Left lobe of liver (tissue), 2 donors: ENCODE results near the gene LARGE1. TPM values are rescaled to one million over a fixed set of nuclear protein-coding genes. Genes with fewer than 3 reads are reported as not detected.

ENCODE experiments used
- ATAC-seq: fragments of 200-7000 bp; cut with Tn5 transposase; one replicate; pipeline ENCODE4 v1.9.1; 2020; ENCODE audit warnings: mild to moderate bottlenecking, moderate library complexity
- DNase-seq: peaks from one replicate; pipeline ENCODE4 v3.0.0-alpha.2; 2020; ENCODE audit warnings: low spot score
- total RNA-seq: library from RNA; stranded (reverse); gene quantifications from one replicate; pipeline ENCODE4 v1.2.1, GENCODE V29; 2021
- donor health status: DM: no; HTN: no; CAD: no; lungs with moderate emphysema.
- donor health status: DM: no; HTN: yes; CAD: no.

LARGE1 gene
- total RNA-seq, 1 donor from 2014 or later, result 27.2 TPM

GRCh38 chr22:33299245-33299956 lies 620.9 kb downstream of the LARGE1 start:
- DNase-seq (no peak), ATAC-seq (peak; percentile 9)

DNA sequence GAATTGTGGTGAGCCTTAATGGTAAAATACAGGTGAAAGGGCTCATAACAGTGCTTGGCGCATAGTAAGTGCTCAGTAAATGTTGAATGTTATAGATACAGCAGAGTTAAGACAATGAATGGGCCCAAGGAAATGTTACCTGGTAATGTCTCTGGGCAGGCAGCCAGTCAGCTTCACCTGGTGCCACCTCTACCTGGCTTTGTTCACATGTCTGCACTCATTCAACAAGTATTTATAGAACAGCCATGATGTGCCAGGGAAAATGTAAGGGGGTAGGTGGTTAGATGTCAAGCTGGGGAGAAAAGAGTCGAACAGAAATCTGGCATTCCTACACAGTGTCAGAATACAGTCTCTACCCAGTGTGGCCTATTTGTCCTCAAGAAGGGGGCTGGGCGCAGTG lies 623.3 kb downstream of the LARGE1 start:
- no peak for ATAC-seq

DNA sequence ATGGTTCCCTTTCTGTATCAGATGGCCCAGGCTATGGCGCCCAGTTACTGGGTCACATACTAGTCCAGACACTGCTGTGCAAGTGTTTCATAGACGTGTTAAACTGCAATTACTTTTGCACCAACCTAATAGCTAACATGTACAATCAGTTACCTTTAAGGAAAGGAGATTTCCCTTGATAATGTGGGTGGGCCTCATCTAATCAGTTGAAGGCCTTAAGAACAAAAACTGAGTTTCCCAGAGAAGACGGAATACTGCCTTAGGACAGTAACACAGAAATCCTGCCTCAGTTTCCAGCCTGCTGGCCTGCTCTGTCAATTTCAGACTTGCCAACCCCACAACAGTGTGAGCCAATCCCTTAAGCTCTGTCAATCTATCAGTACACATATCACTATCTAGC lies 632.2 kb downstream of the LARGE1 start:
- no peak for DNase-seq
- no peak for ATAC-seq

More for the DNA sequence above, 623.3 kb downstream of the LARGE1 start:
- DNase-seq, result no peak

DNA sequence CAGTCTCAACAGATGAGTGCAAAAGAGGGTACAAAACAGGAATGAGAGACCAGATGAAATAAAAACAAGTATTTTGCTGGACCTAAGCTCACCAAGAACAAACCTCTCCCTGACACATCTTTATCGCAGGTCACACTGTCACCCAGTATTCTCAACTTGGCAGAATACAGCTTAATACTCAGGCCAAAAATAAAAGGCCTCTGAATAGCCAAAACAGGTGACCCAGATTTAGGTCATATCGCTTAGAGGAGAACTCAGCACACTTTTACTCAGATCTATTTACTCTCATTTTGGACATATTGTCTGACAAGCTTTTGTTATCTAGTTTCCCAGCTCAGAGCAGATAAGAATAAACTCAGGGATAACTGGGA lies 645.2 kb downstream of the LARGE1 start:
- ATAC-seq, result peak; percentile 67
- no peak for DNase-seq

DNA sequence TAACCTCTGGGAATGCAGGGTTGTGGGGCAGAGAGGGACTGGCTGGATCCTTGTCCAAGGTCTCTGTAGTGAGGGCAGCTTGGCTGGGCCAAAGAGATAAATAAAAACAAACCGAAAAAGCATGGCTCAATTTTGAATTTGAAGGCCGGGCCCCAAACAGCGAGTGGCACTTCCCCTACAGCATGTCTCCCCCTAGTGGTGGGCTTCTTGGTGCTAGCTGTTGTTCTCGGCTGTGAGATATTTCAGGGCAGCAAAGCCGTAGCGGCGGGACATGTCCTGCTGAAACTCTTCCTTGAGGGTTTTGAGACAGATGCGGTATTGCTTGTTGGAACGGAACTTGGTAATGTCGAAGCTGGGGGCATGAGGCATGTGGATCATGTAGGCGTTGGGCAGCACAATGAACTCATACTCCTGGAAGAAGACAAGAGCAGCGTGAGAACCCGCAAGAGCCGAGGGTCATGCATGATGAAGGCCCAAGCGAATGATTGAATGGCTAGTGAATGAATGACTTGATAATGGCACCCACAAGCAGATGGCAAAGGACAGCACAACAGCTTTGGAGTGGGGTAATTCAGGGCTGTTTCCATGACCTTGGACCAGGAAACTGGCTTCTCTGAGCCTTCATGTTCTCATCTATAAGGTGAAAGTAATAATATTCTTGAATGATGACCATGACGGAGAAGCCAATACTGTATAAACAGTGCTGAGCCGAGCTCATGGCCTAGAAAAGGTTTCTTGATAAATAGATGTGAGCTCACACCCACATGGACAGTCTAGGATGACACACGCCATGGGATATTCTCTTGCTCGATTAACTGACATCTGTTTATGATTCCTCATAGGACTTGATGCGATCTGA lies 645.8 kb downstream of the LARGE1 start:
- DNase-seq, result no peak

DNA sequence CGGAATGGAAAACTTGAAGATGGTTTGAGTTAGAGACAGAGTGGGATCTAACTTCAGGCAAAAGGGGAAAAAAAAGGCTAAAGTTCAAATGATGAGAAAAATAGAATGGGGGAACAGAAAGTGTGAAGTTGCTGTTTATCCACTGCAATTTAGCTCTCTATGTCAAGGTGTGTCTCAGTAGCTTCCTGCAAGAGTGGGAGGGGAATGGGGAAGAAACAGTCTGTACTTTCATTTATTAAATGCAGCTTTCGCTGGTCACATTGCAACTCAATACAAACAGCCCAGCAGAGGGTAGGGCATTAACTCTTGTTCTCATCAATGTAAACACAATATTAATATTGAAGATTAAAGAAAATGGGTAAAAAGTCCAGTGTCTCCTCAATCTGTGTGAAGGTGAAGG lies 647.4 kb downstream of the LARGE1 start:
- ATAC-seq (no peak), DNase-seq (no peak)

More for the DNA sequence above, 645.8 kb downstream of the LARGE1 start:
- ATAC-seq, result no peak

DNA sequence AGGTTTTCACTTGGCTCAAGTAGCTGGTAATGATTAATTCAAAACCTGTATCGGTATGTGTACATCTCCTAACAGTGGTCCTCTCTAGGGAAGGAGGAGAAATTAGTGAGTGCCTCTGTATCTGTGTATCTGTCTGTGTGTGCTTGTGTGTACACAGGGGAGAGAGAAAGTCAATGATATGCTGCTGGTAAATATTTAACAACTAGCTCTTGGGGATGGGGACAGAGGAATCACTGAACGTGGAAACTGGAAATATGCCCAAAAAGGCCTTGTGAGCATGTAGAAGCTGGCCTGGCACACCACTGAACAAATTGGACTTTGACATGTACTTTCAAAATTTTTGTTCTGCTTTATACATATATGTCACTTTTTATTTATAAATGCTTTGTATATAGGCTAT lies 648.1 kb downstream of the LARGE1 start:
- DNase-seq (peak; percentile 76), ATAC-seq (peak; percentile 82)

DNA sequence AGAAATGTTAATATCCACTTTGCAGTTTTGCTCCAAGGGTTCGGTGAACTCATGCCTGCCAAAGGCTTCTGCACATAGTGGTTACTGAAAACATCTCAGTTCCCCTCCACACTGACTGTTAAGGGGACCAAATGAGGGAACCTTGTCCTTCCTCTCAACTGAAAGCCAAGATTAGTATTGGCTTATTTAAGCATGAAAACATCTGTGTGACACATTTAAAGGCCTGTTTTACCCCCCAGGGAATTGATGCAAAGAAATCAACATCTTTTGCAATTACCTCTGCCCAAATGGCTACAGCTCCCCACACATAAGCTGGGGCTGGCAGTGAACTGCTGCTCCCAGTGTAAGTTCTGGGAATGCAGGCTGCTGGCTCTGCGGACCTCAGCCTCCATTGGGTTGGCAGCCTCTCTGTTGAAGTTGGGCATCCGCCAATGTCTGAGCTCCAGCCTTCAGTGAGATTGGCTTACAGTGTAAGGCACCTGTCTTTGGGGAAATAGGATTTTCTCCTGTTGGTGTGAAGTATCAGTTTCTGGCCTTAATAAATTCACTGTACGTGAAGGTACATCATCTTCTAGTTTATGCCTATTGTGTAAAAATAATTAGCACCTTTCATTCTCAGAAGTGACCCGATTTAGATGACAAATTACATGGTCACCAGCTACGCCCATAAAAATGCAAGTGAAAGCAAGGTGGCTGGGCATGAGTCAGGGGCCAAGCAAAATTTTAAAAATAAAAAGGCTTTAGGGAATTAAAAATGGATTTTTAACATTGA lies 648.7 kb downstream of the LARGE1 start:
- DNase-seq (peak; percentile 93), ATAC-seq (peak; percentile 80)

- no peak for DNase-seq
- ATAC-seq, result no peak
Measured at GRCh38 chr22:33270596-33270995, 649.7 kb downstream of the LARGE1 start.

- no peak for DNase-seq
- no peak for ATAC-seq
Measured at GRCh38 chr22:33261699-33262098, 658.6 kb downstream of the LARGE1 start.

- ATAC-seq (no peak), DNase-seq (no peak)
Measured at GRCh38 chr22:33260498-33260897, 659.8 kb downstream of the LARGE1 start.

DNA sequence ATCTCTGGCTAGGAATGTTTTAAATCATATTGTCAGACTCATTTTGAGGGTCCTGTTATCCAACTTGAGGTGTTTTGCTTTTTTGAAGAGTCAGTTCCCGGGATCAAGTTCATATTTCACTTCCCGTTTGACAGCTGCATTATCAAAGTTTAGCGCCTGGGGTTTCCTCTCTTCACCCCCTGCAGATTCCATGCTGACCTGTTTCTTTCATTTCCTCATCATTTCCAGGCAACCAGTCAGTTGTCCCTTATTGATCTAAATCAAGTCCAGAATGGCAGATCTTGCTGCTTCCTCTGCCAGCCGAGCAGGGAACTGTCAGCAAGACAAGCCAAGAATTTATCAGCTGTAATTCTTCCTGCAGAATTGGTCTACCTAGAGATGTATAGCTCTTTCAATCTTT lies 664.5 kb downstream of the LARGE1 start:
- peak; percentile 87 for ATAC-seq
- DNase-seq, result no peak

GRCh38 chr22:33248948-33249347 lies 671.3 kb downstream of the LARGE1 start:
- DNase-seq, result no peak
- no peak for ATAC-seq

DNA sequence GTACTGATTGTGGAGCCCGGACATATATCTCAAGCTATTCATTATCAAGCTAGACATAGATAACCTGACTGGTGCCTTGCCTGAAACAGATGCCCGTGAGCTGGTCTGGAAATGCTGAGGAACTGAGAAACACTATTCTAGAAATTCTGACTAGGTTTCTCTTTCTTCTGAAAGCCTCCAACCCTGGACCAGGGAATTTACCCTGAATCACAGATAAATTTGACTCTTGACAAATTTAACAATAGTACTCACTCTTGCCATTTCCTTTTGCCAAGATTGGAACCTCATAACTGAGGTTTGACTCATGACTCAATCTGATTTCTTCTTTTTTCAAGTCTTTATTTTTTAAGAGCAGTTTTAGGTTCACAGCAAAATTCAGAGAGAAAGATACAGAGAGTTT lies 672.5 kb downstream of the LARGE1 start:
- ATAC-seq (no peak), DNase-seq (no peak)

DNA sequence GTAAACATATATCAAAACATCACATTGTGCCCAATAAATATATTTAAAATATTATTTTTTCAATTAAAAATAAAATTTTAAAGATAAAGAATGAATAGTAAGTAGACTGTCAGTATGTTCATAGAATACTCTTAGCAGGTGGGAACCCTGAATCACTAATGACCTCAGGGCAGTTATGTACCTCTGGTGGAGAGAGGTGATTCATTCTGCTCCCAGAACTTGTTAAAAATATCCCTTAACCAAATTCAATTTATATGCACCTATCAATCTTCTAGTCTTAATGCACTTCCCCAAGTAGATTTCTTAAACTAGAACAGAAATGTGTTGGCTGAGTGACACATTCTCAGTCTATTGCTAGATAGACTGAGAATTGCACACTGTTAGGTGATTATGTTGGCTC lies 678.2 kb downstream of the LARGE1 start:
- DNase-seq (no peak), ATAC-seq (no peak)

DNA sequence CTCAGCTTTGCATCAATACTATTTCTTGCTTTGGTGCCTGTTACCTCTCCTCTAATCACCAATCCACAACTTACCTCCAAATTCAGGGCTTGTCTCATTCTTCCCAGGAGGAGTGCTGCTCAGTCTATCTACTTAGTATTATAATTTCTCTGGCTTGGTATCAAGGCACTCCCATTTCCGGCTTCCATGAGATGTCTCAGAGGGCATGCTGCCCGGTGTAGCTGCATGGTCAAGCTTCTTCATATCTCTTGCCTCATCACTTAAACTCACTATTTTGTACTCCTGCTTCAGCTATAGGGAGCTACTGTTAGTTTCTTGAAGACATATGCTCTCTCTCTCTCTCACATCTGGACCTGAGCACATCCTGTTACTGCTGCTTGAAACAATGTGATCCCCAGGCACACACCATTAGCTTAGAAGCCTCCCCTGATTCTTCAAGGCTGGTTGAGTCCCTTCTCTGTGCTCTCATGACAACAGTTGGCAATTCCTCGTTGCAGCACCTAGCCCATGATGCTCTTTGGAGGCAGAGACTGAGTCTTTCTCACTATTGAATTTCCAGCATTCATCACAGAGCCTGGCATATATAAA lies 679.3 kb downstream of the LARGE1 start:
- DNase-seq, result no peak
- ATAC-seq, result no peak

GRCh38 chr22:33232071-33232470 lies 688.2 kb downstream of the LARGE1 start:
- no peak for ATAC-seq
- no peak for DNase-seq

DNA sequence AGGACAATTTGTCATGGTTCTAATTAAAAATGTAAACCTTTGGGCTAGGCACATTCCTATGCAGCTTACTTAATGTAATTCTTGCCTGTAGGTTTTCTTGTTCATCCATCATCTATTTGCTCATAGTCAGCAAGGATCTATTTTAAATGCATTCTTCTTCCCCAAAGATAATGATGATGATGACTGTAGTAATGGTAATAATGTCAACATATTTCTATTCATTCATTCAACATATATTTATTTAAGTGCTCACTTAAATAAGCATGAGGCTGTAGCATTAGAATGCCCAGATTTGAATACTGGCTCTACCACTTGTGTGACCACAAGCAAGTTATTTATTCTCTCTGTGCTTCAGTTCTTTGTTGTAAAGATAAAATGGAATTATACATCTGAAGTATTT lies 692.5 kb downstream of the LARGE1 start:
- DNase-seq, result no peak
- ATAC-seq, result no peak

DNA sequence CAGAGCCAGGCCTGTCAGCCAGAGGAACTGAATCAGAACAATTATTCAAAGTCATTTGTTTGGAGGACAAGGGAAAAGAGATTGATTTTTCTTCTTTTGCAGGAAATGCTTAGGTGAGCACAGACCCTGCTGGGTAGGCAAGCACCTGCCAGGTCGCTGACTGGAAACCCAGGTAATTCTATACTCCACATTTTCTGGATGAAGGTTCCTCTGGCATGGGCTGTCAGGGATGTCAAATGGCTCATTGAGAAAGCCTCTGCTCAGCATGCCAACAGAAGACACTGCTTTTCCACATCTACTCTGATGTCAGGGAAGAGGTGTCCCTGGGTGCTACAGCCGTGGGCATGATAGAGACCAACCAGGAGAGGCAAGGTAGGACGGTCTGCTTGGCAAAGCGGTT lies 695.4 kb downstream of the LARGE1 start:
- no peak for ATAC-seq
- no peak for DNase-seq
